Activated CD4-positive, alpha-beta T cell treated with anti-CD3 and anti-CD28 coated beads for 48 hours (primary cell): ENCODE measurements around the gene CAPZB.

Experiments used
- DNase-seq: peaks from one replicate; pipeline ENCODE4 v3.0.0-alpha.2; 2020

Gene CAPZB

DNA sequence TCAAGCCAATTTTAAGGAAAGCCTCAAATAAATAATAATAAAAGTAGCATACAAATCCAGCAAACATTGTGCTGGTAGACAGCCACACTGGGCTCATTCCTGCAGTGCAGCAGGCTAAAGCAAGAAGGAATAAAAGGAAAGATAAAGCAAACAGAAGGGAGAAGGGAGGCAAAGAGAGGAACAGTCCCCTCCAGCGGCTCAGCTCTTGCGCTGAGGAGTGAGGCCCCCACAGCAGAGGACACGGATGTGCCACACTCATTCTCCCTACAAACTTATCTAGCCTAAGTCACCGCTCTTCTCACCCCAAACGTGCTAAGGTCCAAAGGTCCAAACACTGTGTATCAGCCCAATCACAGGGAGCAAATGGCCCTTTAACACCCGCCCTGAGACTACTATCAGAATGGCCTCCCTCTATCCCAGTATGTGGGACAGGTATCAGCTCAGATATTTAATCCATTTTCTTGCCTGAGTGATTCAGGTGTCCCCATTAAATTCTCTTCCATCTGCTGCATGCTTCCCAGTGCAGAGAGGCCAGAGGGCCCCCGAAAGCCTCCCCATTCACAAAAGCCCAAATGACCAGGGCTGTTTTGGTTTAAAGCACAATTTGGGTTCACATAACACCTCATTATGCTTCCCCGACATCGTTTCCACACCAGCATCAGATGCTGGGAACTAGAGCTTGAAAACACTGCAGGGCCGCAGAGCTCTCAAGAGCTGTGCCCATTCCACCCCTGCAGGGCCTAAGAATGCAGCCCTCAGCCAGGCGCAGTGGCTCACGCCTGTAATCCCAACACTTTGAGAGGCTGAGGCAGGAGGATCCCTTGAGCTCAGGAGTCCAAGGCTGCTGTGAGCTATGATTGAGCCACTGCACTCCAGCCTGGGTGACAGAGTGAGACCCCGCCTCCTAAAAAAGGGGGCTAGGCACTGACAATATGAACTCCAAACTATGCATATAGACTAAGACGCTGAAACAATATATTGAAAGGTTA is 17.8 kb downstream of the CAPZB start:
- DNase-seq: no peak

DNA sequence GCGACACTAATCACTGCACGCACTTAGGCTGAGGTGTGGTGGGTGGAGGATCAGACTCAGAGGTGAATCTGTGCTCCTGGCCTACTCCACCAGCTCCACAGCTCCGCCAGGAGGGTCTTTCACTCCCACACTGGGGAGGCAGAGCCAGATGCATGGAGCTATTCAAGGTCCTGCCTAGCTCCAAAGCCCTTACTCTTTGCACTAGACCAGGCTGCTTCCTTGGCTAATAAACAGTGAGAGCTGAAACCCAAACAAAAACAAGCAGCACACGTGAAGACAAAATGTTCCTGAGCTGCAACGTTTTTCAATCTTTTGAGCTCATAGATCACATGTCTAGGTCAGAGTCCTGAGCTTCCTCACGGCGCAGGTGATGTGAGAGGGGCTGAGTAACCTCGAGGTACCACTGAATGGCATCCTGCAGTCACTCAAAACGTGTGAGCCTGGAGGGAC is 19.2 kb downstream of the CAPZB start:
- DNase-seq: no peak

DNA sequence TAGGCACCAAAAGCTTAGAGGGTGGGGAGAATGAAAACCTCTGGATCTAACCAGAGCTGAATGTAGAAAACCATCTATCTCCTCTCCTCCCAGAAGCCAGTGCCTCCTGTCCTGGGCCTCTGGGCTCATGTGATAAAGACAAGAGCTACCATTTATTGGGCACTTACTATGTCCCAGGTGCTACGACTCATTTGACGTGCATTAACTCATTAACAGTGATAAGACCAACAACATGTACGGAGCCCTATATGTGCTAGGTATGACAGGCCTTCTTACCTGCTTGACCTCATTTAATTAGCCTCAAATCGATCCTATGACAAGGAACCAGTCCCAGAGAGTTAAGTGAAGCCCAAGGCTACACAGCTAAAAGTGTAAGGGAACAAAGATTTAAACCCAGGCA is 19.7 kb downstream of the CAPZB start:
- no peak for DNase-seq

DNA sequence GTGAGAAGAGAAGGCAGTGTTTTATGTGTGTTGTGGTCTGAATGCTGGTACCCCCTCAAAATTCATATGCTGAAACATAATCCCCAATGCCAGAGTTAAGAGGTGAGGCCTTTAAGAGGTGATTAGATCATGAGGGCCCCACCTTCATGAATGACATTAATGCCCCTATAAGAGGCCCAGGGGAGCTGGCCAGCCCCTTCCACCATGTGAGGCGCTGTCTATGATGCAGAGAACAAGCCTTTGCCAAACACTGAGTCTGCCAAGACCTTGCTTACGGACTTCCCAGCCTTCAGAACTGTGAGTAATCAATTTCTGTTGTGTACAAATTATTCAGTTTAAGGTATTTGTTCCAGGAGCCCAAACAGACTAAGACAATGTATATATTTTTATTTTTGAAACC is 20.2 kb downstream of the CAPZB start:
- no peak for DNase-seq

- DNase-seq: no peak
Measured at GRCh38 chr1:19464696-19465095, 20.6 kb downstream of the CAPZB start.

- no peak for DNase-seq
Measured at GRCh38 chr1:19463504-19463803, 21.9 kb downstream of the CAPZB start.

DNA sequence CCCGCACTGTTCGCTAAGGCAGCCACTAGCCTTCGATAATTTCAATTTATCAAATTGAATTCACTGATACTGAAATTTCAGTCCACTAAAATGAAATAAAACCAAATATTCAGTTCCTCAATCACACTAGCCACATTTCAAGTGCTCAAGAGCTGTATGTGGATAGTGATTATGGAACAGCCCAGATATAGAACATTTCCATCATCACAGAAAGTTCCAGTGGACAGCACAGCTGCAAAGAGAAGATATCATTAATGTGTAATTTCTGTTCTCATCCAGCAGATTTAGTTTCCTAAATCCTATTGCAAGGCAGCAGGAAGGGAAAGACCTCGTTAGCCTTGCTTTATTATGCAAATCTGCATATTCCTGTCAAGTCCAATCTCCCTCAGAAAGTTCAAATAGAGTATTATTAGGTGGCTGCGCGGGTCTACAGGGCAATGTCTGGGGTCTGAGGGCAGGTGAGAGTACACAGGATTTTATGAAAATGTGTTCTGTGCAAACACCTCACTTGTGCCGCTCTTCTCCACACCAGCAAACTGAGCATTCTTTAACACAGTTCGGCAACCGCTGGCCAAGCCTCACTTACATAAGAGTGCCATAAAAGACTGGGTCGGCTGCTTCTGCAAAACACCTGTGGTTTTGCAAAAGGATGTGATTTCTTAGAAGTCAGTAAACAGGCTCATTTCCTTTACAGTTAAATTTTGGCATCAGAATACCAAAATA is 22.4 kb downstream of the CAPZB start:
- DNase-seq: no peak

- no peak for DNase-seq
Measured at GRCh38 chr1:19461220-19461554, 24.2 kb downstream of the CAPZB start.

DNA sequence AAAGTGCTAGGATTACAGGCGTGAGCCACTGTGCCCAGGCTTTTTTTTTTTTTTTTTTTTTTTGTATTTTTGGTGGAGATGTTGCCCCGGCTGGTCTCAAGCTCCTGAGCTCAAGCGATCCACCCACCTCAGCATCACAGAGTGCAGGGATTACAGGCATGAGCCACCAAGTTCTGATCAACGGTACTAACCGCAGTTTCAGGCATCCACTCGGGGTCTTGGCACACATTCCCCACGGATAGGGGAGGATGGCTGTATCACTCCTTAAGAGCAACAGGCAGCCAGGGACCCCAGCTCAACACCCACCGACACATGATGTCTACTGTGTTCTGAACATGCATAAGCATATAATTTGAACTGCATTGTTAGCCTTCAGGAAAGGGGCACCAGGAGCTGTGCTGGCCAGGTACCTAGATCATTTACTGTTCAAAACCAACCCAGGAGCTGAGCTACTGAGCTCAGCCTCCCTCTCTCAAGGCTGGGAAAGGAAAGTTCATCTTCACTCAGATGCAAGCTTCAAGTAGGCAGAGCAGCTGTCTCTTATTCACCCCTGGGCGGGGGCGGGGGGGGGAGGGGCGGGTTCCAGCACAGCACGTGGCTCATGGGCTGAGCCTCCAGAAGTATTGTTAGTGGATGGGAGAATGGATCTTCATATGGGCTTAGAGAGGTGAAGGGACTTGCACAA is 24.7 kb downstream of the CAPZB start:
- DNase-seq: peak; percentile 50

GRCh38 chr1:19458815-19459417 is 26.4 kb downstream of the CAPZB start:
- no peak for DNase-seq

DNA sequence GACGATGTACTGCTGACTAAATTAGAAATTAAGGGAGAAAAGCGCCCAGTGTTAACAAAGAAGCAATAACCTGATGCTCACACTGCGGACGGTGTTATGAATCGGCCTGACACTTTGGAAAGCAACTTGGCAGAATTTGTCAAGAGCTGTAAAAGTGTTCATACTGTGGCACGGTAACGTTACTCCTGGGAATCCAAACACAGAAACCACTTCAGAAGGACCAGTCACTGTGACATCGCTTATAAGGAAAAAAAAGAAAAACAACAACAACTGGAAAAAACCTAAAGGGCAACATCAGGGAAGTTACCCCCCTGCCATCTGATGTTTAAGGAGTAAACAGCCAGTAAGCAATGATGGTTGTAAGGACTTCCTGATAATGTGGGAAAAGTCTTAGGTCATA is 27.7 kb downstream of the CAPZB start:
- no peak for DNase-seq

GRCh38 chr1:19456968-19457441 is 28.3 kb downstream of the CAPZB start:
- DNase-seq: no peak

- no peak for DNase-seq
Measured at GRCh38 chr1:19455353-19455752, 30.0 kb downstream of the CAPZB start.

DNA sequence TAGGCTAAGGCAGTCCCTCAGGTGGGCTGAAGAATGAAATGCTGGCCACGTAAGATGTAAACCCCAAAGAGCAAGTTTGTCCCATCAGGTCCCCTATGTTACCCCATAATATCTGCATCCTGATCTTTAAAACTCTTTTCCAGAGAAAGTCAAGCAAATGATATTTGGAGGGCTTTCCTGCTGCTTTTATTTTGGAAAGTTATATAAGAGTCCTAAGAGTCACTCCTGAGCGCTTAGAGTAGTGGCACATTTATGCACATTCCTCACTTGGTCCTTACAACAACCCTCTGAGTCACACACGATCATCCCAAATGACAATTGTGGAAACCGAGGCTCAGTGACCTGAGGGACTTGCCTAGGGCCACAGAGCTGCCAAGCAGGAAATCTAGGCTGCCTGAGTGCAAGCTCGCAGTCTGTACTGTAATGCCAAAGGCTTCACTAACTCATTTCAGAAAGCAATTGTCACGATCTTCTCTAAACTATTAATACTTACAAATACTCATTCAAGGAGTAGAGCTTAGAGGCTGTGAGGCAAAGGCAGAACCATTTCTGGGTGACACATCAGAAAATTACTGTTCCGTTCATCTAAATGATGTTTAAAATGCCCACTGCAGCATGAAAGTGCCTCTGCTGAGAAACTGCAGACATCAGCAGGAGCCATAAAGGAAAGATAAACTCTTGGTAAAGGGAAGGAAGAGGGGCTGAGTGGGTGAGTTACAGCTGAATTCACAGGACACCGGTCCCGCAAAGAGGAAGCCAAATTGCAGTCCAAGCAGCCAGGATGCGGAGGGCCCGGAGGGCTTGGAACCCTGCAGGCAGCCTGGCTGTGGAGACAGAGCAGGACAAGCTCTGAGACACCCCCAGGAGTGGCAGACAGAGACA is 30.8 kb downstream of the CAPZB start:
- DNase-seq: no peak

- no peak for DNase-seq
Measured at GRCh38 chr1:19453741-19454201, 31.6 kb downstream of the CAPZB start.

- no peak for DNase-seq
Measured at GRCh38 chr1:19452221-19452663, 33.1 kb downstream of the CAPZB start.

DNA sequence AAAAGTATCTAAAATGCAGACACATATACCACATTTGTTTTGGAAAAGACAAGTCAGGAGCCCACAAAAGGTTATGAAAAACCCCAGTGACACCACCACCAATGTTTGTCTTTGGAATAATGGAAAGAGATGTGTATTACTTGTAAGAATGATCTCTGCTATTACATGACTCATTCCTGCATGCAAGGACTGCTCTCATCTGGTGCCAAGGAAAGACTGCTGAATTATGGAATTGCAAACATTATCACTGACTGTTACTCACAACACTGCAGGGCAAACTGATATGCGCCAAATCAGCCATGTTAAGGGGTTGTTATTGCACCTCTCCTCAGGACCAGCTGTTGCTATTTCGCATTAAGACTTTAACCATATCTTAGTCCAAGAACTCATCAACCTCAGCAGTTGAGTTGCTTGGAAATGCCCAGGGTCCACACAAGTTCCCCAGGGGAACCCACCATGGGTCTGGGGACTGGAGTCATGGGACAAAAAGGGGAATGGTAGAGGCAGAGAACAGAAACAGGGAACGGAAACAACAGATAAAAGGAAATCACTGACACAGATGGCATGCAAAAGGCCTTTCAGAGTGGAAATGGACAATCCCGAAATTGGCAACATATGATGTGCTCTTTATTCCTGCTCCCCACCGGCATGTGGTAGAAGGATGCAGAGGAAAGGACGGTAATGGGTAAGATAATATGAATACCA is 34.4 kb downstream of the CAPZB start:
- no peak for DNase-seq

- DNase-seq: no peak
Measured at GRCh38 chr1:19449454-19450228, 35.7 kb downstream of the CAPZB start.

DNA sequence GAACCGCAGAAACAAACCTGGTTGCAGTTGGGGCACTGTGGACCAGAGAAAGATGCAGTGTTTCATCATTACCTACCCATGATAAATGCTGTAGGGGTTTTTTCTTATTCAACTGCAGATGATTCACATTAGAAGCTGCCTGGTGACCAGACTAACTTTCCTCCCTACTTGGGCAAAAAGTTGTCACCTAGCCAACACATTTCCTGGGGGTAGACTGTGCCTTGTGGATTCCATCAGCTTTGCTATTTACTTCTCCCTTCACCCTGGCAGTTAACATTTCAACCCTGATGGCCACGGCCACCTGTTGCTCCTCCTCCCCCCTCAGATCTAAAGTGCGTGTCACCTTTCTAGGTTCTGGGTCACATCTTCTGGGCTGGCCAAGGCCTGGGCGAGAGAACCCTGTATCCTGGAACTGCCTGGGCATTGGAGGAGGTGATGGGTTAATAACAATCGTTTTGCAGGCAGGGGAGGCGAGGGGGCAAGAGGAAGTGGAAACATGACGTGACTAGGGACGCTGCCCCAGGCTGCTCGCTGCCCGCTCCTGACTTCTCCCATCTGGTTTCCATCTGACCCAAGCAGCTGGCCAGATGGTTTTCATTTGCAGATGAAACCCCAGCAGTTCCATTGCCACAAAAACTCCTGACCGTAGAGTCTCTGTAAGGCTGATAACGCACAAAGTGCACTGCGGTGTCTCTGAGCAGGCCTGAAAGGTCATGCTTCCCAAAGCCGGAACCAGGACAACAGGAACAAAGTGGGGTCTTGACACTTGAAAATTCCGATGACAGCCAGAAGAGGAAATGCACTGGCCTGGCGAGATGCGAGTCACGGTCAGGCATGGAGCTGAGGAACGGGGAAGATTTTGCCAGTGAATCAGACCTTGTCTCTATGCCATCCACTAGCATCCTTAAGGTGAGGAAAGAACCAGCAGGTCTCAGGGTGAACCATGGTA is 36.6 kb downstream of the CAPZB start:
- peak; percentile 47 for DNase-seq
